Embryonic facial prominence (tissue), 1 donor: ENCODE data around the gene ZNF804B.

Source experiments
- DNase-seq: peaks from one replicate; pipeline ENCODE4 v3.0.0-alpha.2; 2016; ENCODE audit errors: extremely low spot score

Gene ZNF804B

GRCh38 chr7:88967432-88967831 is 207.9 kb downstream of the ZNF804B start:
- no peak for DNase-seq

GRCh38 chr7:88969167-88969566 is 209.7 kb downstream of the ZNF804B start:
- DNase-seq, result no peak

GRCh38 chr7:88985295-88985694 is 225.8 kb downstream of the ZNF804B start:
- DNase-seq, result no peak

GRCh38 chr7:89001306-89001705 is 241.8 kb downstream of the ZNF804B start:
- no peak for DNase-seq

- no peak for DNase-seq
These were observed 243.8 kb downstream of the ZNF804B start for GRCh38 chr7:89002981-89003956.

- DNase-seq, result no peak
These were observed 252.5 kb downstream of the ZNF804B start for GRCh38 chr7:89012016-89012415.

GRCh38 chr7:89017695-89018094 is 258.2 kb downstream of the ZNF804B start:
- no peak for DNase-seq

GRCh38 chr7:89021741-89022140 is 262.2 kb downstream of the ZNF804B start:
- DNase-seq, result no peak

- DNase-seq, result no peak
These were observed 263.7 kb downstream of the ZNF804B start for GRCh38 chr7:89023206-89023605.

GRCh38 chr7:89023877-89024276 is 264.4 kb downstream of the ZNF804B start:
- DNase-seq, result no peak

GRCh38 chr7:89027781-89028180 is 268.3 kb downstream of the ZNF804B start:
- no peak for DNase-seq

- no peak for DNase-seq
These were observed 268.8 kb downstream of the ZNF804B start for GRCh38 chr7:89028319-89028718.

- no peak for DNase-seq
These were observed 270.4 kb downstream of the ZNF804B start for GRCh38 chr7:89029864-89030263.

GRCh38 chr7:89041240-89041639 is 281.7 kb downstream of the ZNF804B start:
- DNase-seq, result no peak

- DNase-seq, result no peak
These were observed 283.4 kb downstream of the ZNF804B start for GRCh38 chr7:89042940-89043339.

GRCh38 chr7:89049043-89049442 is 289.5 kb downstream of the ZNF804B start:
- DNase-seq, result no peak

- DNase-seq, result no peak
These were observed 293.6 kb downstream of the ZNF804B start for GRCh38 chr7:89053130-89053529.

GRCh38 chr7:89054361-89054760 is 294.9 kb downstream of the ZNF804B start:
- no peak for DNase-seq

GRCh38 chr7:89060234-89060633 is 300.7 kb downstream of the ZNF804B start:
- no peak for DNase-seq

- no peak for DNase-seq
These were observed 305.3 kb downstream of the ZNF804B start for GRCh38 chr7:89064831-89065230.

GRCh38 chr7:89067048-89067447 is 307.5 kb downstream of the ZNF804B start:
- no peak for DNase-seq

GRCh38 chr7:89072081-89072480 is 312.6 kb downstream of the ZNF804B start:
- no peak for DNase-seq

- no peak for DNase-seq
These were observed 314.3 kb downstream of the ZNF804B start for GRCh38 chr7:89073776-89074175.

GRCh38 chr7:89077992-89078391 is 318.5 kb downstream of the ZNF804B start:
- no peak for DNase-seq
